Muscle layer of colon (tissue), 2 donors: Measurements from ENCODE around the gene TENT5C.

Experiments
- H3K27ac ChIP-seq: one replicate; pipeline ENCODE4 v1.7.0; 2013; ENCODE audit warnings: low read depth, mild to moderate bottlenecking, low read length, moderate library complexity
- H3K27me3 ChIP-seq, 2 donors: one replicate each; pipeline ENCODE4 v1.7.0; 2013; ENCODE audit warnings: low read length in 2 of 2, mild to moderate bottlenecking in 2 of 2; ENCODE audit not compliant: insufficient read depth in 2 of 2, control insufficient read depth in 1 of 2
- H3K36me3 ChIP-seq: one replicate; pipeline ENCODE4 v1.7.0; 2013; ENCODE audit warnings: mild to moderate bottlenecking, low read length; ENCODE audit not compliant: insufficient read depth
- H3K4me1 ChIP-seq: one replicate; pipeline ENCODE4 v1.7.0; 2013; ENCODE audit warnings: mild to moderate bottlenecking, low read length; ENCODE audit not compliant: insufficient read depth
- H3K4me3 ChIP-seq, 2 donors: one replicate each; pipeline ENCODE4 v1.7.0; 2013; ENCODE audit warnings: low read length in 2 of 2, low read depth in 1 of 2, mild to moderate bottlenecking in 1 of 2, moderate library complexity in 1 of 2
- H3K9ac ChIP-seq: one replicate; pipeline ENCODE4 v1.7.0; 2013; ENCODE audit warnings: low read length
- H3K9me3 ChIP-seq: one replicate; pipeline ENCODE4 v1.7.0; 2013; ENCODE audit warnings: mild to moderate bottlenecking, low read length
- donor health status: abdominal sarcoma.
- donor health status: Adenocarcinoma of cecum.

The TENT5C gene

DNA sequence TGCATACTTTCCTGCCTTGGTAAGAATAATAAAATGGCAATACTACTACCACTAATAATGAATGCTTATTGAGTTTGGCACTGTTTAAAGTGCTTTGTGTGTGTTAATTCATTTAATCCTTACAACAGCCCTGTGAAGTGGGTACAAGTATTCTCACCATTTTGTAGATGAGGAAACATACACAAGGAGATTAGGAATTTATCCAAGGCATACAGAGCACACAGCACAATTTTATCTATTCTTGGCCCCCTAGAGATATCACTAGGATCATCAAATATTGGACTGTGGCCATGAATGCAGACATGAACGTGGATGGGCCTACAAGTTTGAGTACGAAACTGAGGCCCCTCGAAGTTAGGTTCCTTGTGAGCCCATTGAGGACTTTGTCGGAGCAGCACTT is 39.5 kb downstream of the TENT5C start:
- Histone ChIP-seq H3K27ac (no peak overlapping the region), H3K9ac (no peak overlapping the region), H3K4me3 (no peak overlapping the region), H3K27me3 (no peaks in the 10 kb centered on the region), H3K4me1 (no peaks in the 10 kb centered on the region), H3K36me3 (no peaks in the 10 kb centered on the region), H3K9me3 (no peaks in the 10 kb centered on the region)

DNA sequence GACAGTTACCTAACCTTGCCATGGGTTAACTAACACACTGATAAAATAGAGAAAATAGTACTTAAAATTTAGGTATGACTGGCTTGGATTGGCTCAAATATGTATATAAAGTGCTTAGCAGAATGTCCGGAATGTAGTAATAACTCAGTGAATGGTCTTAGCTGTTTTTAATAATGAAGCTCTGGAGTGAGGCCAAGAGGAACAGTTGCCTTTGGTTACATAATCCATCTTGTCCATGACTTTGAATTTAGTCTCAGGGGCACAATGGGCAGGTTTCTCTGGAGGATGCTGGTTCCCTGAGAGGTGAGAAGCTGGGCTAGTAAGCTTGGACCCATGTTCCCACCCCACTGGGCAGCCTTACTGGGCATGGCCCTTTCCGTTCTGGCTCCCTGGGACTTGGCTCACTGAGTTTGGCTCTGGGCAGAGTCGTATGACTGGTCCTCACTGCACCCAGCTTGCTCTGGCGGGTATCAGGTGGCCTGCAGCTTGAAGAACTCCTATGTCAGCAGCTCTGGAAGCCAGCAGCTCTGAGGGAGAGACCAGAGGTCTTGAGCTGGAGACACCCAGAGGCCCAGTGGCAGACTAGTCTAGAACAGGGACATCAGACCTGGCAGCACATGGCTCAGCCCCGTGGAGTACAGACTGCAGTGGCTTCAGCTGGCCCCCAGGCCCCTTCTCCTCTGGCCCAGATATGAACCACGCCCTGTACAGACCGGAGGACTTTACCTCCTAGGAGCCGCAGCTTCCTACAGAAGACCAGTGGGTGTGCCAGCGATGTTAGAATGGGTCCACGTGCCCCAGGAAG is 40.4 kb downstream of the TENT5C start:
- H3K9ac ChIP-seq: no peak overlapping the region
- H3K4me1 ChIP-seq: no peaks in the 10 kb centered on the region
- H3K27me3 ChIP-seq: no peaks in the 10 kb centered on the region
- H3K36me3 ChIP-seq: no peaks in the 10 kb centered on the region
- H3K4me3 ChIP-seq: no peak overlapping the region
- no peak overlapping the region for H3K27ac ChIP-seq
- H3K9me3 ChIP-seq: no peaks in the 10 kb centered on the region

DNA sequence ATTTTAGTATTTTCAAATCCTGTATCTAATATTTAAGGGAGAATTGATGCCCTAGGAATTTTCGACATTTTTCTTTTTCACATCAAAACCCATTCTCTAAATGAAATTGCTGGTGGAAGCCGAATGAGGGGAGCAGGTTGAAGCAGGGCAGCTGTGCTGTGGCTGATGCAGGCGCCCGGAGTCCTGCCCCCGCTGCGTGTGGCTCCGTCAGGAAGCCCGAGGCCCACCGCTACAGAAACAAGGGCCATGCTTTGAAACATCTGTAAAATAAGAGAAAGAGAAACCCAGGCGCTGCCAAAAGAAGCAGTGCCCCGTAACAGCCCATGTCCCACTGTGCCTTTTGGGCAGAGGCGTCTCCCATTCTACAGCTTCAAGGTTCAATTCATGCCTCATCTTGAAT is 41.1 kb downstream of the TENT5C start:
- no peaks in the 10 kb centered on the region for H3K9me3 ChIP-seq
- H3K4me1 ChIP-seq: no peaks in the 10 kb centered on the region
- H3K27me3 ChIP-seq: no peaks in the 10 kb centered on the region
- no peak overlapping the region for H3K4me3 ChIP-seq
- H3K36me3 ChIP-seq: no peaks in the 10 kb centered on the region
- H3K9ac ChIP-seq: no peak overlapping the region
- no peak overlapping the region for H3K27ac ChIP-seq

DNA sequence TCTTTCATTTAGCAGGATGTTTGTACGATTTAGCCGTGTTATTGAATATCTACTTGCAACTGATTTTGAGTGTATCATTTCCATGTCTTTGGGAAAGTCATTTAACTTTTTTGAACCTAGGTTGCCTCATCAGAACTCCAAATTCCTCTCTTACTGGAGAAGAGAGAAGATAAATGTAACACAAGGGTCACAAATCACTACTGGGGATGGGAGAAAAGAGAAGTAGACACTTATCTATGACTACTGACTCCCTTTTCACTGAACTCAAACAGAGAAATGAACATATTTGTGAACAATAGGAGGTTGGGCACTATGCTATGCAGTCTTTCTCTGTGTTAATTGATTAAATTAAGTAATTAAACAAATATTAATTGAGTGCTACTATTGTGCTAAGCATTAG is 42.2 kb downstream of the TENT5C start:
- Histone ChIP-seq H3K27ac (no peak overlapping the region), H3K9me3 (no peaks in the 10 kb centered on the region), H3K4me3 (no peak overlapping the region), H3K4me1 (no peaks in the 10 kb centered on the region), H3K27me3 (no peaks in the 10 kb centered on the region), H3K9ac (no peak overlapping the region), H3K36me3 (no peaks in the 10 kb centered on the region)

DNA sequence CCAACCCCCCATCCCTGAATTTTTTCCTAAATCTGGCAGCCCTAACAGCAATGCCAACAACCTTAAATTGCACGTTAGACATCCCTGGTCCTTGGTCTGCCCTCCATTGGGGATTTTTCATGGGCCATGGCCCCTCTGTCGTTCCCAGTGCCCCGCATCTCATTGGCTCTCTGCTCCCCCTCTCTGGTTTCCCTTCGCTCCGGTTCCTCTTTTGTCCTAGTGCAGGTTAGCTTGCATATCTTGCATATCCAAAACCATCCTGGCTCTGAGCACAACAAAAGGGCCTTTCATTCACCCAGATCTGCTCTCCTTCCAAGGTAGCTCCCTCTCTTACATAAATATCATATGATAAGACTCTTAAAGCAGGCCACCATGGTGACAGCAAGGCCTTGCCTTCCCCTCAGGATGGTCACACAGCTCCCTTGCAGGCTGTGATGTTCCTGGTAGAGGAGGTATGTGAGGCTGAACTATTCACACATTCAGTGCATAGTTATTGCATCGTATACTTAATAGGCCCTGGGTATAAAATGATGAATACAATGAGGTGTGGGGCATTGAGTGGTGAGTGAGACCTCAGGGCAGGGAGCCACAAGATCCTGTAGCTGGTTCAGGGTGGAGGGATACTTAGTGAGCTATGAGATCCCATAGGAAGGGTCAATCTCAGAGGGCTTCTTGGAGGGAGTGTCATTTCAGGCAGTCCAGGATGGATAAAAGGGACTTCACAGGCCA is 45.2 kb downstream of the TENT5C start:
- no peaks in the 10 kb centered on the region for H3K9me3 ChIP-seq
- H3K27ac ChIP-seq: no peak overlapping the region
- no peak overlapping the region for H3K9ac ChIP-seq
- H3K27me3 ChIP-seq: no peaks in the 10 kb centered on the region
- no peaks in the 10 kb centered on the region for H3K36me3 ChIP-seq
- no peak overlapping the region for H3K4me3 ChIP-seq
- no peaks in the 10 kb centered on the region for H3K4me1 ChIP-seq

DNA sequence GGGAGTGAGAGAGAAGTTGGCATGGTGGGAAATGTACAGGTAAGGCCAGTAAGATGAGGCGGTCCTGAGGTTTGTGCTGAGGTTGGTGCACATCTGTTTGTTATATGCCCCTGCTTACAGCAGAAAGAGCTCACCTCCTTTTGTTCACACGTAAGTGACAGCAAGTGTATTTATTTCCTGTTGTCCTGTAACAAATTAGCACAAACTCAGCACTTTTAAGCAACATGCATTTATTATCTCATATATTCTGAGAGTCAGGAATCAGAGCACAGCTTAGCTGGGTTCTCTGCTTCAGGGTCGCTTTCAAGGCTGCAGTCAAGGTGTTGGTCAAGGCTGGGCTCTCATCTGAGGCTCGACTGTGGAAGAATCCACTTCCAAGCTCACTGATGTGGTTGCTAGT is 45.8 kb downstream of the TENT5C start:
- Histone ChIP-seq H3K27me3 (no peaks in the 10 kb centered on the region), H3K4me3 (no peak overlapping the region), H3K4me1 (no peaks in the 10 kb centered on the region), H3K36me3 (no peaks in the 10 kb centered on the region), H3K27ac (no peak overlapping the region), H3K9me3 (no peaks in the 10 kb centered on the region), H3K9ac (no peak overlapping the region)

DNA sequence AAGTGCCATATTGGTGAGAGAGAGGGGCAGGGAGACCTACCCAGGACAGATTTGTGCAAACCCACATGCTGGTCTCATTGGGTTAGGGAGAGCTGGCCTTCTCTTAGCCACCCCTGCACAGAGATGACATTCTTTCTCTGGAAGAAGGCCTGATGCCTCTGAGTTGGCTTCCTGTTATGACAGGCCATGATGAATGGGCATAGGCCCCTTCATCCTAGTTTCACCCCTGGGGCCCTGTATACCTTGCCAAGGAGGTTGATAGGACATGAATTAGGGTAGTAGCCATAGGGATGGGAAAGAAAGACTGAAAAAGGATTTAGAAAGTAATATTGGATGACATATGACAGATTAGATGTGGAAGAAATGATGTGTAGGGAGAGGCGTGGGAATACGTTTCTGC is 46.6 kb downstream of the TENT5C start:
- H3K9ac ChIP-seq: no peak overlapping the region
- no peaks in the 10 kb centered on the region for H3K36me3 ChIP-seq
- H3K4me3 ChIP-seq: no peak overlapping the region
- H3K27me3 ChIP-seq: no peaks in the 10 kb centered on the region
- no peaks in the 10 kb centered on the region for H3K4me1 ChIP-seq
- H3K27ac ChIP-seq: no peak overlapping the region
- H3K9me3 ChIP-seq: no peaks in the 10 kb centered on the region

DNA sequence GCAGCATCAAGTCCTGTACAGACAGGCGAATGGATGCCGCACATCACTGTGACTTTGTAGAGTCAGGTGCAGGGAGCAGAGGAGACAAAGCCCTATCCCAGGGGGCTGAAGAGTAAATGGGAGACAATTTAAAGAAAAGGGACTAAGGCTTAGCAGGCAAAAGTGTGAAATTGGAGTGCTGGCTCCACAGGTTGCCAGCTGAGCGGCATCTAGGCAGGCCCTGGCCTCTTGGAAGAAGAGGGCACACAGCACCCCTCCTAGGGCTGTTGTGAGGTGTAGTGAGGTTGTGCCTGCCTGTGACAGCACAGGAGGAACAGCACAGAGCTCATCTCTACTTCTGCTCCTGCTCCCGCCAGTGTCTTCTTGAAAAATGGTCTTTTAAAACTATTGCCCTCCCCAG is 47.3 kb downstream of the TENT5C start:
- H3K4me3 ChIP-seq: no peak overlapping the region
- H3K4me1 ChIP-seq: no peaks in the 10 kb centered on the region
- H3K9me3 ChIP-seq: no peaks in the 10 kb centered on the region
- no peaks in the 10 kb centered on the region for H3K36me3 ChIP-seq
- H3K9ac ChIP-seq: no peak overlapping the region
- H3K27me3 ChIP-seq: no peaks in the 10 kb centered on the region
- H3K27ac ChIP-seq: no peak overlapping the region

DNA sequence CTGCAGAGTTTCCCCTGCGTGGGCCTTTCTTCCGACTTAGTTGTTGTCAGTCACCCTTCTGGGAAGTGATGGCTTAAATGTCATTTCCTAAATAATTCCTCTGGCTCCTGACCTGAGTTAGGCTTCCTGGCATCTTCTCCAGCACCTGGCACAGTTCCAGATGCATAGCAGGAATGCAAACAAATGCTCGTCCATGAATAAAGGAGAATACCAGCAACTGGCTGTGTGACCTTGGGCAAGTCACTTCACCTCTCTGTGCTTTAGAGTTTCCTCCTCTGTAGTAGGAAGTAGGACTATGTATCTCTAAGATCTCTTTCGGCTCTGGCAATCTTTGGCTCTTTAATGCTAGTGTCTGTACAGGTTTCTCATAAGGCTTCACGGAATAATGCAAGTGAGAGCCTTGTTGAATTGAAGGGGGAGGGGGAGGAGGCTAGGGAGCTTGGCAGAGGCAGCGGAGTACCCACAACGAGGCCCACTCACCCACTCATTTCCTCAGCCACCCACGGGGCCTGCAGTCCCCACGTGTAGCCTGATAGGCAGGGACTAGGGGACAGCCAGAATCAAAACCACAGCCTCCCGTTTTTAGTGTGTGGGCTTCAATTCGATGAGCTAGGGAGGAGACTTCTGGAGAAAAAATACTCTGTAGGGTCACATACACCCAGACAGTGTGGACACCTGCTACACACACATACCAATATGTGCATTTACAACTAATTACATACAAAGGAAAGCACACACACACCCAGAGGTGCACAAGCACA is 48.1 kb downstream of the TENT5C start:
- Histone ChIP-seq H3K36me3 (no peaks in the 10 kb centered on the region), H3K27ac (no peak overlapping the region), H3K9me3 (no peaks in the 10 kb centered on the region), H3K4me1 (no peaks in the 10 kb centered on the region), H3K4me3 (no peak overlapping the region), H3K9ac (no peak overlapping the region), H3K27me3 (no peaks in the 10 kb centered on the region)

DNA sequence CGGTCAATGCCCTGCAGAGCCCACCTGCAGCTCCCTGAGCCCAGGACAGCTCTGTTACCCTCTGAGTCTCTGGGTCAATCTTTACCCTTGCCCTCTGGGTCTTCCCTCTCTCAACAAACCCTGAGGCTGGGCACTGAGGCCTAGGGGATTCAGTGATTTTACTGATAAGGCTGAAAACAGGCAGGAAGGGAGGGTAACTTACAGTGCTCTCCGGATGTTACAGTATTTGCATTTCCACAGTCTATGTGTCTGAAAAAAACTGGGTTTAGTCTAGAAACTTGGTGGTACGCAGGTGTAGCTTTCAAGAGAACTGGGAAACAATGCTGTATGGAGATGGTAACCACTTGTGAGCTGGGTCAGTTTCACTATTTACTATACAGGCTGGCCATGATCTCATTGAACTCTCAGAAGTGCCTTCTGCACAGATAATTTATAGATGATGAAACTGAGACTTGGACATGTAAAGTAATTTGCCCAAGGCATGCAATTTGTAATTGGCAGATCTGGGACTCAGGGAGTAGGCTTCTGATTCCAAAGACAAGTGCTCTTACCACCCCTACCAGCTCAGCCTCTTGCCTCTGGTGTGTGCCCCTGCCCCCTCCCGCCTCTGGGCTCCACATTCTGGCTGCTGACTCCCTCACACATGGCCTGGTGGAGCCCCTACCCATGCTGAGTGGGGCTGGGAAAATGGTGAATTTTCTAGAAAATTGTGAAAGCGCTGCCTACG is 48.8 kb downstream of the TENT5C start:
- Histone ChIP-seq H3K4me1 (no peaks in the 10 kb centered on the region), H3K27me3 (no peaks in the 10 kb centered on the region), H3K27ac (no peak overlapping the region), H3K36me3 (no peaks in the 10 kb centered on the region), H3K9ac (no peak overlapping the region), H3K4me3 (no peak overlapping the region), H3K9me3 (no peaks in the 10 kb centered on the region)

DNA sequence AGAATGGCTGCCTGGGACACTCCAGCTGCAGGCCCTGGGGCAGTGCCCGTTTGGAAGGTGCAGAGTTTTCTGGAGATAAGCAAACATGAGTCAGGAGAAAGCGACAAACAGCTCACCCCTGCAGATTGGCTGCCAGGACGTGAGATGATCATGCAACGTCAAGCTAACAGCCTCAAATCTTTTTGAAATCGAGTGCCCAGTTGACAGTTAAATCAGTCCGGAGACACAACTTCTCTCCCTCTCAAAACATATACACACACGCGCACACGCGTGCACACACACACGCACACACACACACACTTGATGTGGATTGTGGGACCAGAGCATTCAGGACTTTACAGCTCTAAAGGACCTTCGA is 49.4 kb downstream of the TENT5C start:
- Histone ChIP-seq H3K4me3 (no peak overlapping the region), H3K4me1 (no peaks in the 10 kb centered on the region), H3K9ac (no peak overlapping the region), H3K9me3 (no peaks in the 10 kb centered on the region), H3K27me3 (no peaks in the 10 kb centered on the region), H3K36me3 (no peaks in the 10 kb centered on the region), H3K27ac (no peak overlapping the region)
